Peyer's patch (tissue), 4 donors: Measurements from ENCODE around the gene STAG1. TPM values are rescaled to one million over a fixed set of nuclear protein-coding genes. Genes with fewer than 3 reads are reported as not detected.

Experiments
- DNase-seq, 3 donors: peaks; one replicate each; pipeline ENCODE4 v3.0.0-alpha.2; 2017 to 2019
- H3K27ac ChIP-seq, 4 donors: fragments of 200-600 bp; sonication (generic); one replicate each; pipeline ENCODE4 v1.5.1; 2016 to 2019
- H3K27me3 ChIP-seq, 2 donors: fragments of 200-600 bp; sonication (generic); one replicate each; pipeline ENCODE4 v1.5.1; 2019
- H3K36me3 ChIP-seq, 3 donors: fragments of 200-600 bp; sonication (generic); one replicate each; pipeline ENCODE4 v1.5.1; 2016 to 2019
- H3K4me1 ChIP-seq, 4 donors: fragments of 200-600 bp; sonication (generic); one replicate each; pipeline ENCODE4 v1.5.1; 2016 to 2019
- H3K4me3 ChIP-seq, 4 donors: fragments of 200-600 bp; sonication (generic); 1 replicate in 3 of 4; 2 replicates in 1 of 4; pipeline ENCODE4 v1.5.1; 2016 to 2019; ENCODE audit warnings: mild to moderate bottlenecking in 1 of 4
- H3K9me3 ChIP-seq, 4 donors: fragments of 200-600 bp; sonication (generic); one replicate each; pipeline ENCODE4 v1.5.1; 2016 to 2019; ENCODE audit warnings: mild to moderate bottlenecking in 1 of 4
- POLR2A ChIP-seq, 2 donors: fragments of 450-650 bp; IDR thresholded peaks; one replicate each; pipeline ENCODE4 v1.5.1; 2017; ENCODE audit warnings: antibody characterized with exemption in 2 of 2, mild to moderate bottlenecking in 2 of 2, moderate library complexity in 2 of 2
- total RNA-seq, 4 donors: library from RNA; depleted of rRNA; stranded (reverse); fragments of >200 nt; gene quantifications; one replicate each; pipeline ENCODE4 v1.1.0, GENCODE V29; 2016
- TF ChIP-seq, protein P1 (sequence below), 6 experiments: fragments of 450-650 bp in 4 of 6; fragments of 200-600 bp in 2 of 6; sonication (generic) in 1 of 6; IDR thresholded peaks; one replicate each; pipeline ENCODE4 v1.5.1; 2017 to 2019; ENCODE audit warnings: antibody characterized with exemption in 6 of 6, mild to moderate bottlenecking in 3 of 6, moderate library complexity in 1 of 6

The STAG1 gene
- total RNA-seq, 4 donors from 2014 or later = 22.6 to 91.6 (median 35.2) TPM

DNA sequence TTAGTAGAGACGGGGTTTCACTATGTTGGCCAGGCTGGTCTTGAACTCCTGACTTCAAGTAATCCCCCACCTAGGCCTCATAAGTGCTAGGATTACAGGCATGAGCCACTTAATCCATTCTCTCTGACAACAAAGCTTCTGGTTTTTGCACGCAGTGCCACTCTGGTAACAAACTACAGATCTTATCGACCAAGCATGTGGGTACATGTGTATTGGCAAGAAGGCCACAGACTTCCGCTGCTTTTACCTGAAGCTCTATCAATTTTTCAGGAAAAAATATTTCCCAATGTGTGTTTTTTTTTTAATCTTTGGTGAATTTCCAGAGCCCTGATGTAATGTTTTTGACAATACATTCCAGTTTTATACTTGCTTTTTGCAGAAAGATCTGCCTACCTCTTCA, 319.5 kb downstream of the STAG1 start:
- Histone ChIP-seq H3K36me3 (peaks cover 0 to 17% (median 0%) of the 10 kb centered on the region in 3 donors), H3K4me1 (no peaks in the 10 kb centered on the region), H3K4me3 (no peak overlapping the region), H3K27ac (no peak overlapping the region), H3K9me3 (no peaks in the 10 kb centered on the region), H3K27me3 (no peaks in the 10 kb centered on the region)
- no peak for DNase-seq
- TF ChIP-seq POLR2A (IDR thresholded peaks at IDR 0.05) = no peak
- TF ChIP-seq, protein P1, sequence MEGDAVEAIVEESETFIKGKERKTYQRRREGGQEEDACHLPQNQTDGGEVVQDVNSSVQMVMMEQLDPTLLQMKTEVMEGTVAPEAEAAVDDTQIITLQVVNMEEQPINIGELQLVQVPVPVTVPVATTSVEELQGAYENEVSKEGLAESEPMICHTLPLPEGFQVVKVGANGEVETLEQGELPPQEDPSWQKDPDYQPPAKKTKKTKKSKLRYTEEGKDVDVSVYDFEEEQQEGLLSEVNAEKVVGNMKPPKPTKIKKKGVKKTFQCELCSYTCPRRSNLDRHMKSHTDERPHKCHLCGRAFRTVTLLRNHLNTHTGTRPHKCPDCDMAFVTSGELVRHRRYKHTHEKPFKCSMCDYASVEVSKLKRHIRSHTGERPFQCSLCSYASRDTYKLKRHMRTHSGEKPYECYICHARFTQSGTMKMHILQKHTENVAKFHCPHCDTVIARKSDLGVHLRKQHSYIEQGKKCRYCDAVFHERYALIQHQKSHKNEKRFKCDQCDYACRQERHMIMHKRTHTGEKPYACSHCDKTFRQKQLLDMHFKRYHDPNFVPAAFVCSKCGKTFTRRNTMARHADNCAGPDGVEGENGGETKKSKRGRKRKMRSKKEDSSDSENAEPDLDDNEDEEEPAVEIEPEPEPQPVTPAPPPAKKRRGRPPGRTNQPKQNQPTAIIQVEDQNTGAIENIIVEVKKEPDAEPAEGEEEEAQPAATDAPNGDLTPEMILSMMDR (IDR thresholded peaks at IDR 0.05) = no peak

DNA sequence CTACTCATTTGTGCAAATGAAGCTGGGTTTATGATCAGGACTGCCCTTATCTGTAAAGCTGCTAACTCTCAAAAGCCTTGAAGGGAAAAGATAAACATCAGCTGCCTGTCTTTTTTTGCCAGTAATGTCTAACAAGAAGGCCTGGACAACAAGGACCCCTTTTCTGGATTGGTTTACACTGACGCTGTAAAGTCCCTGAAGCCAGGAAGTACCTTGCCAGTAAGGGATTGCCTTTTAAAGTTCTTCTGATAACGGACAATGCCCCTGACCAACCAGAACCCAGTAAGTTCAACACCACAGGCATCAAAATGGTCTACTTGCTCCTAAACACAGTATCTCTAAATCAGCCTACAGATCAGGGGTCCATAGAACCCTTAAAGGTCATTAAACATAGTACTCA, 324.0 kb downstream of the STAG1 start:
- no peak for DNase-seq

DNA sequence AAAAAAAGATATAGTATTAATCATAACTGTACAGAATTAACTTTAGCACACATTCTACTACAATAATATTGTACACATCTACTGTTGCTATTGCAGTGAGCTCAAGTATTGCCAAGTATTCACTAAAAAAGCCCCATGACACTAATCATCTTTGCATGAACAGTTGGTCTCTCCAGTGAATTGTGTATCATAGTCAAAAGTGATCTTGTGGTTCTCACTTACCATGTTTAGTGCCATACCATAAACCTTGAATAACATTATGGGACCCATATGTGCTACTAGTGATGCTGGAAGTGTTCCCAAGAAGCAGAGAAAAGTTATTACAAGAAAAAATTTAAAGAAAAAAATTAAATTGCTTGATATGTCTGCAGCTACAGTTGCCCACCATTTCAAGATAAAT, 324.9 kb downstream of the STAG1 start:
- H3K4me1 ChIP-seq = no peaks in the 10 kb centered on the region
- H3K9me3 ChIP-seq = no peaks in the 10 kb centered on the region
- no peaks in the 10 kb centered on the region for H3K27me3 ChIP-seq
- DNase-seq = no peak
- no peak overlapping the region for H3K27ac ChIP-seq
- no peak overlapping the region for H3K4me3 ChIP-seq
- TF ChIP-seq POLR2A (IDR thresholded peaks at IDR 0.05) = no peak
- TF ChIP-seq, protein P1 (IDR thresholded peaks at IDR 0.05) = no peak
- H3K36me3 ChIP-seq = peaks cover 0 to 9% (median 0%) of the 10 kb centered on the region in 3 donors

More for the DNA sequence above, 324.0 kb downstream of the STAG1 start:
- Histone ChIP-seq H3K4me3 (no peak overlapping the region), H3K9me3 (no peaks in the 10 kb centered on the region), H3K27me3 (no peaks in the 10 kb centered on the region), H3K36me3 (peaks cover 0 to 17% (median 0%) of the 10 kb centered on the region in 3 donors), H3K27ac (no peak overlapping the region), H3K4me1 (no peaks in the 10 kb centered on the region)
- TF ChIP-seq, protein P1 (IDR thresholded peaks at IDR 0.05) = no peak
- TF ChIP-seq POLR2A (IDR thresholded peaks at IDR 0.05) = no peak

DNA sequence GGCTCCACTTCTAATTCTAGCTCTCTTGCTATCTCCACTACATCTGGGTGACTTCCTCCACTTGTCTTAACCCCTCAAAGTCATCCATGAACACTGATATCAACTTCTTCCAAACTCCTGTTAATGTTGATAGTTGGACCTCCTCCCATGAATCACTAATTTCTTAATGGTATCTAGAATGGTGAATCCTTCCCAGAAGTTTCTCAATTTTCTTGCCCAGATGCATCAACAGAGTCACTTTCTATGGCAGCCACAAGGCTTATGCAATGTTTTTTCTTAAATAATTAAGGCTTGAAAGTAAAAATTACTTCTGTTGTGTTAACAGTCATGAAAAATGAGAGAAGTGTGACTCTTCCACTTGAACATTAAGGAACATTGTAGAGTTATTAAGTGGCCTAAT, 337.7 kb downstream of the STAG1 start:
- Histone ChIP-seq H3K27ac (no peak overlapping the region), H3K4me3 (no peak overlapping the region), H3K36me3 (peaks cover 0 to 8% (median 0%) of the 10 kb centered on the region in 3 donors), H3K27me3 (no peaks in the 10 kb centered on the region), H3K4me1 (no peaks in the 10 kb centered on the region), H3K9me3 (no peaks in the 10 kb centered on the region)
- no peak for DNase-seq
- TF ChIP-seq POLR2A (IDR thresholded peaks at IDR 0.05) = no peak
- TF ChIP-seq, protein P1 (IDR thresholded peaks at IDR 0.05) = no peak

GRCh38 chr3:136412307-136412706, 339.9 kb downstream of the STAG1 start:
- Histone ChIP-seq H3K27me3 (no peaks in the 10 kb centered on the region), H3K36me3 (no peaks in the 10 kb centered on the region), H3K9me3 (no peaks in the 10 kb centered on the region), H3K4me1 (no peaks in the 10 kb centered on the region), H3K4me3 (no peak overlapping the region), H3K27ac (no peak overlapping the region)
- no peak for TF ChIP-seq POLR2A (IDR thresholded peaks at IDR 0.05)
- TF ChIP-seq, protein P1 (IDR thresholded peaks at IDR 0.05) = no peak
- DNase-seq = no peak

DNA sequence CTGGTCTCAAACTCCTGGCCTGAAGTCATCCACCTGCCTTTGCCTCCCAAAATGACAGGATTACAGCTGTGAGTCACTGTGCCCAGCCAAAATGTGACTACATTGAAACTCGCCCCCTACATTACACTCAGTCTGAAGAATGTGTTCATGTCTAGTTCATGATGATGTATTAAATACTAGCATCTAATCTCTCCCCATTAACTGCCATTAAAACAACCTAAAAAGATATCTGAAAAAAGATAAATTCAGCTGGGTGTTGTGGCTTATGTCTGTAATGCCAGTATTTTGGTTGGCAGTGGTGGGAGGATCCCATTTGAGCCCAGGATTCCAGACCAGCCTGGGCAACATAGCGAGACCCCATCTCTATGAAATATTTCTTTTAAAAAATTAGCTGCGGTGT, 342.6 kb downstream of the STAG1 start:
- Histone ChIP-seq H3K4me1 (no peaks in the 10 kb centered on the region), H3K27ac (no peak overlapping the region), H3K36me3 (no peaks in the 10 kb centered on the region), H3K4me3 (no peak overlapping the region), H3K9me3 (no peaks in the 10 kb centered on the region), H3K27me3 (no peaks in the 10 kb centered on the region)
- TF ChIP-seq POLR2A (IDR thresholded peaks at IDR 0.05) = no peak
- TF ChIP-seq, protein P1 (IDR thresholded peaks at IDR 0.05) = no peak
- no peak for DNase-seq
